OCI-LY3 (cell line): Measurements from ENCODE around the gene YWHAE.
"Not testable (repeated sequence)": the region's sequence is repeated elsewhere in the genome, so short reads cannot be mapped to it uniquely, and the experiment has no call there.

Experiments
- H2AFZ ChIP-seq: fragments of 200-600, 300-600 bp; shearing (Covaris generic); 2 replicates; pipeline ENCODE4 v1.6.0; 2014; ENCODE audit warnings: antibody characterized with exemption, low read depth, low read length
- H3K27ac ChIP-seq: fragments of 200-600, 300-600 bp; sonication (generic); 2 replicates; pipeline ENCODE4 v1.5.1; 2014; ENCODE audit warnings: mild to moderate bottlenecking, low read length, moderate library complexity, mixed read lengths
- H3K27me3 ChIP-seq: fragments of 200-600, 300-600 bp; sonication (generic); 2 replicates; pipeline ENCODE4 v1.6.1; 2014; ENCODE audit warnings: low read depth, low read length, mixed read lengths
- H3K36me3 ChIP-seq: fragments of 200-600, 300-600 bp; sonication (generic); replicated peaks from 2 replicates; pipeline ENCODE3; 2014; ENCODE audit warnings: low read depth, low read length, mixed read lengths
- H3K4me1 ChIP-seq: fragments of 300-600, 200-600 bp; sonication (generic); 2 replicates; pipeline ENCODE4 v1.6.1; 2014; ENCODE audit warnings: low read length, mixed read lengths
- H3K4me2 ChIP-seq: fragments of 200-600, 300-600 bp; sonication (generic); 2 replicates; pipeline ENCODE4 v1.6.1; 2014; ENCODE audit warnings: low read length, mixed read lengths
- H3K4me3 ChIP-seq: fragments of 300-600, 200-600 bp; sonication (generic); 2 replicates; pipeline ENCODE4 v1.5.1; 2014; ENCODE audit warnings: antibody characterized with exemption, mild to moderate bottlenecking, low read length, moderate library complexity
- H3K79me2 ChIP-seq: fragments of 300-600, 200-600 bp; shearing (Covaris generic); 2 replicates; pipeline ENCODE4 v1.6.1; 2014; ENCODE audit warnings: mild to moderate bottlenecking, low read length, mixed read lengths
- H3K9ac ChIP-seq: fragments of 300-600, 200-600 bp; shearing (Covaris generic); 2 replicates; pipeline ENCODE4 v1.6.0; 2014; ENCODE audit warnings: mild to moderate bottlenecking, low read length, moderate library complexity
- H3K9me3 ChIP-seq: fragments of 200-600, 300-600 bp; shearing (Covaris generic); 2 replicates; pipeline ENCODE4 v1.6.1; 2014; ENCODE audit warnings: low read length, mixed read lengths; ENCODE audit not compliant: insufficient read depth
- H4K20me1 ChIP-seq: fragments of 200-600, 300-600 bp; sonication (generic); 2 replicates; pipeline ENCODE4 v1.6.1; 2016; ENCODE audit warnings: low read length, mixed read lengths; ENCODE audit not compliant: insufficient read depth
- EZH2phosphoT487 ChIP-seq: fragments of 200-600 bp; shearing (Covaris generic); IDR thresholded peaks from 2 replicates; pipeline ENCODE4 v1.6.1; 2018; ENCODE audit warnings: antibody characterized with exemption, mixed run types, low read depth
- TF ChIP-seq, protein P1 (sequence below): fragments of 200-600, 300-600 bp; sonication (generic); IDR thresholded peaks from 2 replicates; pipeline ENCODE4 v1.5.1; 2014; ENCODE audit warnings: antibody characterized with exemption, low read length, low read depth

YWHAE gene

DNA sequence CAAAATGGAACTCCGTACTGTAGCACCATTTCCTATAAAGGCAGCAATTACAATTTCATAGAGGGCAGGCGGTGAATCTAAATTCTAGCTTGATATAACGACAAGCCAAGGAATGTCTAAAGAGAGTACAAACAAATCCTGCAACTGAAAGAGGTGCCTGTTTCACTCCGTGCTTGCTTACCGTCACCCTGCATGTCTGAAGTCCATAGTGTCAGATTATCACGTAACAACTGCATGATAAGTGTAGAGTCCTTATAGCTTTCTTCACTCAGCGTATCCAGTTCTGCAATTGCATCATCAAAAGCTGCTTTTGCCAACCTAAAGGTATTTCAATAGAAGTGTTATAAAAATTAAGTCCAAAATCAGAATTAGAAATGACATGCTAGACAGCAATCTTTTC, 46.0 kb downstream of the YWHAE start:
- H3K4me1 ChIP-seq: peaks cover 4% of the 10 kb centered on the region
- no peak overlapping the region for H2AFZ ChIP-seq
- H3K4me2 ChIP-seq: no peak overlapping the region
- H3K79me2 ChIP-seq: peaks cover 86% of the 10 kb centered on the region
- H3K27me3 ChIP-seq: no peaks in the 10 kb centered on the region
- peaks cover 15% of the 10 kb centered on the region for H4K20me1 ChIP-seq
- H3K9me3 ChIP-seq: no peaks in the 10 kb centered on the region
- peaks cover 40% of the 10 kb centered on the region for H3K36me3 ChIP-seq
- no peak overlapping the region for H3K27ac ChIP-seq
- H3K9ac ChIP-seq: no peak overlapping the region
- H3K4me3 ChIP-seq: no peak overlapping the region
- TF ChIP-seq, protein P1, sequence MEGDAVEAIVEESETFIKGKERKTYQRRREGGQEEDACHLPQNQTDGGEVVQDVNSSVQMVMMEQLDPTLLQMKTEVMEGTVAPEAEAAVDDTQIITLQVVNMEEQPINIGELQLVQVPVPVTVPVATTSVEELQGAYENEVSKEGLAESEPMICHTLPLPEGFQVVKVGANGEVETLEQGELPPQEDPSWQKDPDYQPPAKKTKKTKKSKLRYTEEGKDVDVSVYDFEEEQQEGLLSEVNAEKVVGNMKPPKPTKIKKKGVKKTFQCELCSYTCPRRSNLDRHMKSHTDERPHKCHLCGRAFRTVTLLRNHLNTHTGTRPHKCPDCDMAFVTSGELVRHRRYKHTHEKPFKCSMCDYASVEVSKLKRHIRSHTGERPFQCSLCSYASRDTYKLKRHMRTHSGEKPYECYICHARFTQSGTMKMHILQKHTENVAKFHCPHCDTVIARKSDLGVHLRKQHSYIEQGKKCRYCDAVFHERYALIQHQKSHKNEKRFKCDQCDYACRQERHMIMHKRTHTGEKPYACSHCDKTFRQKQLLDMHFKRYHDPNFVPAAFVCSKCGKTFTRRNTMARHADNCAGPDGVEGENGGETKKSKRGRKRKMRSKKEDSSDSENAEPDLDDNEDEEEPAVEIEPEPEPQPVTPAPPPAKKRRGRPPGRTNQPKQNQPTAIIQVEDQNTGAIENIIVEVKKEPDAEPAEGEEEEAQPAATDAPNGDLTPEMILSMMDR: no peak
- no peak for TF ChIP-seq EZH2phosphoT487

DNA sequence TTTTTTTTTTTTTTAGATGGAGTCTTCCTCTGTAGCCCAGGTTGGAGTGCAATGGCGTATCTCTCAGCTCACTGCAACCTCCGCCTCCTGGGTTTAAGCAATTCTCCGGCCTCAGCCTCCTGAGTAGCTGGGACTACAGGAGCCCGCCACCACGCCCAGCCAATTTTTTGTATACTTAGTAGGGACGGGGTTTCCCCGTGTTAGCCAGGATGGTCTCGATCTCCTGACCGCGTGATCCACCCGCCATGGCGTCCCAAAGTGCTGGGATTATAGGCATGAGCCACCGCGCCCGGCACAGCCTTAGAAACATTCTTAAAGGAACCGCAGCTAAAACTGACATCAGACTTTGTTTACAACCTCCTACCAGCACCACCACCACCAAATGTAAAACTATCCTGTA, 47.5 kb downstream of the YWHAE start:
- H3K9me3 ChIP-seq, H3K4me3 ChIP-seq, H3K9ac ChIP-seq, H2AFZ ChIP-seq, H3K27ac ChIP-seq, H3K27me3 ChIP-seq, H3K4me2 ChIP-seq: not testable (repeated sequence)
- Histone ChIP-seq H4K20me1 (peaks cover 24% of the 10 kb centered on the region), H3K79me2 (peaks cover 87% of the 10 kb centered on the region), H3K36me3 (peaks cover 35% of the 10 kb centered on the region), H3K4me1 (peaks cover 18% of the 10 kb centered on the region)

DNA sequence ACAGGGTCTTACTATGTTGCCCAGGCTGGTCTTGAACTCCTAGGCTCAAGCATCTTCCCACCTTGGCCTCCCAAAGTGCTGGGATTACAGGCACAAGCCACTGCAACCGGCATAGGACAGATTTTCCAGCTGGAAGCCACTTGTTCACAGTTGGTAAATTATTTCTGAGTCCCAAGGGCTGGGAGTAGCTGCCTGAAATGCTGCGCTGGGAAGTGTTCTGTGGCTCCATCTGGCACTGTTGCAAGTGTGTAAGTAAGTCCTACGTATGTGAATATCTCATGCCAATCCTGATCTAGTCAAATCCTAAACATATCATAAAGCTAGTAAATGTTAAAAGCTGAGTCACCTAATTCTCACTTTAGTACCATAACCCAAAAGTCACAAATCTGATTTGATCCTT, 48.1 kb downstream of the YWHAE start:
- no peak for TF ChIP-seq EZH2phosphoT487
- TF ChIP-seq, protein P1: no peak
- peaks cover 29% of the 10 kb centered on the region for H4K20me1 ChIP-seq
- no peak overlapping the region for H3K4me3 ChIP-seq
- H3K79me2 ChIP-seq: peaks cover 90% of the 10 kb centered on the region
- H3K9ac ChIP-seq: no peak overlapping the region
- H2AFZ ChIP-seq: no peak overlapping the region
- H3K36me3 ChIP-seq: peaks cover 35% of the 10 kb centered on the region
- H3K4me1 ChIP-seq: peaks cover 22% of the 10 kb centered on the region
- no peaks in the 10 kb centered on the region for H3K27me3 ChIP-seq
- no peak overlapping the region for H3K27ac ChIP-seq
- H3K9me3 ChIP-seq: no peaks in the 10 kb centered on the region
- no peak overlapping the region for H3K4me2 ChIP-seq

DNA sequence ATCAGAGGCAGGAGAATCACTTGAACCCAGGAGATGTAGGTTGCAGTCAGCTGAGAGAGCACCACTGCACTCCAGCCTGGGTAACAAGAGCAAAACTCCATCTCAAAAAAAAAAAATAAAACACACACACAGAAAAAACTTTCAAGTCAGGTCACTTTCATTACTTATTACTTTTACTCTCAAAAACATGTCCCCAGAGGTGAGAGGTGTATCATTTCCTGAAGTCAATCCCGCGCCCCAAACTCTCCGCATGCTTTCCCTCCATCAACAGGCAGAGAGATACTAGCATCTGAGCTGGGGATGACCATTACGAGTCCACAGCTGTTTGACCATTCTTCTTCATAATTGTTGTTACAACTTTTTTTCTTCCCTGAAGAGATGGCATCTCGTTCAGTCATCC, 48.7 kb downstream of the YWHAE start:
- Histone ChIP-seq H2AFZ (no peak overlapping the region), H3K9me3 (no peaks in the 10 kb centered on the region), H3K4me2 (no peak overlapping the region), H3K36me3 (peaks cover 36% of the 10 kb centered on the region), H3K4me1 (peaks cover 25% of the 10 kb centered on the region), H3K4me3 (no peak overlapping the region), H3K27me3 (no peaks in the 10 kb centered on the region), H4K20me1 (peaks cover 32% of the 10 kb centered on the region), H3K79me2 (peaks cover 90% of the 10 kb centered on the region), H3K27ac (no peak overlapping the region), H3K9ac (no peak overlapping the region)
- TF ChIP-seq, protein P1: no peak
- TF ChIP-seq EZH2phosphoT487: no peak
